IMR-90 (cell line): ENCODE data around the gene SLC9A3. TPM values are rescaled to one million over a fixed set of nuclear protein-coding genes. Genes with fewer than 3 reads are reported as not detected.

ENCODE experiments used
- ATAC-seq: fragments of 200-7000 bp; cut with Tn5 transposase; 2 replicates; pipeline ENCODE4 v1.9.1; 2020; ENCODE audit warnings: low read depth, mild to moderate bottlenecking, moderate library complexity
- BruUV-seq: library from RNA; stranded (reverse); fragments of 400-500 nt; replicated peaks from 2 replicates; lab custom pipeline; 2021; lab: Mats Ljungman, UMichigan
- CTCF ChIA-PET: fragments of 300-600 bp; formaldehyde crosslinking; extraction: SDS; loops from one replicate; lab custom pipeline; 2021; ENCODE audit warnings: antibody characterized with exemption; lab: Yijun Ruan, JAX
- POLR2A ChIA-PET: fragments of 300-600 bp; sonication (Branson Sonifier 250); formaldehyde crosslinking; loops from one replicate; lab custom pipeline; 2022; ENCODE audit warnings: antibody characterized with exemption; ENCODE audit not compliant: unreplicated experiment; lab: Charles Lee
- DNase-seq: peaks from one replicate; pipeline ENCODE4 v3.0.0; 2013
- H2AFZ ChIP-seq: replicated peaks from 2 replicates; pipeline ENCODE3; 2013; ENCODE audit warnings: low read length, mild to moderate bottlenecking; ENCODE audit not compliant: poor library complexity
- H2AK5ac ChIP-seq: 2 replicates; pipeline ENCODE4 v1.6.1; 2013; ENCODE audit warnings: low read depth, low read length, inconsistent platforms
- H2AK9ac ChIP-seq: replicated peaks from 2 replicates; pipeline ENCODE3; 2013; ENCODE audit warnings: mild to moderate bottlenecking, low read depth, low read length, moderate library complexity; ENCODE audit not compliant: poor library complexity
- H2BK120ac ChIP-seq: 2 replicates; pipeline ENCODE4 v1.6.1; 2013; ENCODE audit warnings: low read depth, low read length, inconsistent platforms
- H2BK15ac ChIP-seq: 3 replicates; pipeline ENCODE4 v1.6.1; 2013; ENCODE audit warnings: low read depth, low read length, inconsistent platforms
- H2BK20ac ChIP-seq: 2 replicates; pipeline ENCODE4 v1.6.1; 2013; ENCODE audit warnings: low read depth, mild to moderate bottlenecking, inconsistent platforms, low read length, moderate library complexity
- H2BK5ac ChIP-seq: 2 replicates; pipeline ENCODE4 v1.6.1; 2013; ENCODE audit warnings: mild to moderate bottlenecking, low read depth, low read length, inconsistent platforms; ENCODE audit not compliant: poor library complexity, severe bottlenecking
- H3K14ac ChIP-seq: replicated peaks from 2 replicates; pipeline ENCODE4 v1.6.1; 2013; ENCODE audit warnings: low read depth, low read length, inconsistent platforms
- H3K18ac ChIP-seq: 2 replicates; pipeline ENCODE4 v1.6.1; 2013; ENCODE audit warnings: low read depth, low read length, control low read depth
- H3K23ac ChIP-seq: 2 replicates; pipeline ENCODE4 v1.6.1; 2013; ENCODE audit warnings: low read depth, low read length, inconsistent platforms
- H3K27ac ChIP-seq: 2 replicates; pipeline ENCODE4 v1.5.1; 2013; ENCODE audit warnings: mild to moderate bottlenecking, control low read depth, low read length; ENCODE audit not compliant: insufficient read depth
- H3K27me3 ChIP-seq: 2 replicates; pipeline ENCODE4 v1.6.1; 2013; ENCODE audit warnings: low read length; ENCODE audit not compliant: control insufficient read depth, insufficient read depth
- H3K36me3 ChIP-seq: 2 replicates; pipeline ENCODE4 v1.6.1; 2013; ENCODE audit warnings: low read length, mixed read lengths; ENCODE audit not compliant: control insufficient read depth, insufficient read depth
- H3K4ac ChIP-seq: 2 replicates; pipeline ENCODE4 v1.6.1; 2013; ENCODE audit warnings: low read depth, low read length, inconsistent platforms
- H3K4me1 ChIP-seq: 2 replicates; pipeline ENCODE4 v1.6.1; 2013; ENCODE audit warnings: low read length, mixed read lengths; ENCODE audit not compliant: control insufficient read depth, insufficient read depth
- H3K4me2 ChIP-seq: 2 replicates; pipeline ENCODE4 v1.6.1; 2013; ENCODE audit warnings: low read depth, mild to moderate bottlenecking, control low read depth, low read length, moderate library complexity
- H3K4me3 ChIP-seq: 2 replicates; pipeline ENCODE4 v1.5.1; 2013; ENCODE audit warnings: low read depth, mild to moderate bottlenecking, control low read depth, low read length, moderate library complexity; ENCODE audit not compliant: insufficient read depth
- H3K56ac ChIP-seq: 2 replicates; pipeline ENCODE4 v1.6.1; 2013; ENCODE audit warnings: low read length, inconsistent platforms; ENCODE audit not compliant: insufficient read depth; ENCODE audit errors: extremely low read depth
- H3K79me1 ChIP-seq, 2 experiments: 2 replicates each; pipeline ENCODE4 v1.6.1; 2013; ENCODE audit warnings: low read length in 2 of 2, inconsistent platforms in 1 of 2, low read depth in 1 of 2
- H3K9ac ChIP-seq: 2 replicates; pipeline ENCODE4 v1.6.1; 2013; ENCODE audit warnings: low read depth, low read length, control low read depth
- H3K9me1 ChIP-seq: 2 replicates; pipeline ENCODE4 v1.6.1; 2013; ENCODE audit warnings: low read length, inconsistent platforms; ENCODE audit not compliant: insufficient read depth
- H3K9me3 ChIP-seq: 2 replicates; pipeline ENCODE4 v1.6.1; 2013; ENCODE audit warnings: low read length; ENCODE audit not compliant: control insufficient read depth, insufficient read depth
- H4K20me1 ChIP-seq: 2 replicates; pipeline ENCODE4 v1.6.1; 2013; ENCODE audit warnings: low read length, inconsistent platforms; ENCODE audit not compliant: insufficient read depth
- H4K5ac ChIP-seq: 2 replicates; pipeline ENCODE4 v1.6.1; 2013; ENCODE audit warnings: mild to moderate bottlenecking, low read depth, low read length, control low read depth
- H4K8ac ChIP-seq, 2 experiments: 2 replicates each; pipeline ENCODE4 v1.6.1; 2013; ENCODE audit warnings: low read depth in 2 of 2, low read length in 2 of 2, control low read depth in 1 of 2, inconsistent platforms in 1 of 2
- H4K91ac ChIP-seq: 2 replicates; pipeline ENCODE4 v1.6.1; 2013; ENCODE audit warnings: low read depth, low read length, inconsistent platforms; ENCODE audit not compliant: insufficient read depth
- BHLHE40 ChIP-seq: fragments of 150-350 bp; IDR thresholded peaks from 2 replicates; pipeline ENCODE4 v1.6.1; 2016; ENCODE audit warnings: mild to moderate bottlenecking, low read depth, low read length
- CEBPB ChIP-seq: IDR thresholded peaks from 2 replicates; pipeline ENCODE4 v1.6.1; 2012; ENCODE audit warnings: low read depth, low read length, improper control_type of control experiment
- CHD1 ChIP-seq: IDR thresholded peaks from 2 replicates; pipeline ENCODE4 v1.6.1; 2012; ENCODE audit warnings: low read depth, low read length, improper control_type of control experiment
- FOS ChIP-seq: fragments of 150-350 bp; IDR thresholded peaks from 2 replicates; pipeline ENCODE4 v1.6.1; 2016; ENCODE audit warnings: low read depth, low read length
- MAFK ChIP-seq: IDR thresholded peaks from 2 replicates; pipeline ENCODE4 v1.6.1; 2012; ENCODE audit warnings: low read depth, low read length, improper control_type of control experiment
- MAZ ChIP-seq: IDR thresholded peaks from 2 replicates; pipeline ENCODE4 v1.6.1; 2012; ENCODE audit warnings: low read depth, mild to moderate bottlenecking, low read length, improper control_type of control experiment, moderate library complexity, borderline replicate concordance
- MXI1 ChIP-seq: IDR thresholded peaks from 2 replicates; pipeline ENCODE4 v1.6.1; 2012; ENCODE audit warnings: low read depth, mild to moderate bottlenecking, low read length, moderate library complexity, borderline replicate concordance
- NFE2L2 ChIP-seq: fragments of 150-350 bp; IDR thresholded peaks from 2 replicates; pipeline ENCODE4 v1.6.1; 2016; ENCODE audit warnings: low read depth, mild to moderate bottlenecking, low read length
- POLR2A ChIP-seq: IDR thresholded peaks from 2 replicates; pipeline ENCODE4 v1.6.1; 2012; ENCODE audit warnings: mild to moderate bottlenecking, low read depth, low read length
- RAD21 ChIP-seq: IDR thresholded peaks from 2 replicates; pipeline ENCODE4 v1.6.1; 2012; ENCODE audit warnings: low read length, improper control_type of control experiment
- RCOR1 ChIP-seq: IDR thresholded peaks from 2 replicates; pipeline ENCODE4 v1.6.1; 2012; ENCODE audit warnings: mild to moderate bottlenecking, low read length, improper control_type of control experiment; ENCODE audit not compliant: insufficient replicate concordance
- RFX5 ChIP-seq: IDR thresholded peaks from 2 replicates; pipeline ENCODE4 v1.8.0; 2012; ENCODE audit warnings: low read depth, mild to moderate bottlenecking, low read length, moderate library complexity
- SMC3 ChIP-seq: fragments of 150-350 bp; IDR thresholded peaks from 2 replicates; pipeline ENCODE4 v1.6.1; 2016; ENCODE audit warnings: low read depth, mild to moderate bottlenecking, antibody characterized with exemption, low read length, moderate library complexity
- WGBS, 2 experiments: methylation state at CpG; one replicate each; pipeline versions ENCODE4 v1.1.5 to v1.1.7; 2013; ENCODE audit warnings: missing lambda C conversion rate in 2 of 2; ENCODE audit not compliant: insufficient read length in 1 of 2; ENCODE audit errors: extremely low coverage in 2 of 2; 5-methylcytosine and 5-hydroxymethylcytosine counted together
- dilution Hi-C: fragments of 300-500 bp; cut with HindIII; formaldehyde crosslinking; loops from one replicate; pipeline ENCODE4 v1.14.3; 2018; ENCODE audit warnings: low sequenced_read_pairs; ENCODE audit not compliant: unreplicated experiment
- in situ Hi-C: fragments of 300-500 bp; cut with MboI; formaldehyde crosslinking; loops from 3 replicates; pipeline ENCODE4 v1.14.3; 2019; ENCODE audit warnings: low sequenced_read_pairs, inconsistent platforms, mixed read lengths
- intact Hi-C: fragments of 100-400 bp; cut with micrococcal nuclease; formaldehyde crosslinking; loops from 2 replicates; pipeline ENCODE4 v1.10.0; 2022
- polyA plus RNA-seq, 3 experiments: library from polyadenylated mRNA; depleted of rRNA; stranded (reverse); fragments of >200 nt; gene quantifications; 2 replicates each; pipeline ENCODE4 v1.2.3, GENCODE V29; 2012; ENCODE audit warnings: low replicate concordance in 1 of 3
- total RNA-seq: library from RNA; depleted of rRNA; stranded (reverse); fragments of >200 nt; gene quantifications from 2 replicates; pipeline ENCODE4 v1.2.3, GENCODE V29; 2012
- TF ChIP-seq, protein P1 (sequence below): conservative IDR thresholded peaks from 2 replicates; pipeline ENCODE4 v1.5.1; 2012; ENCODE audit warnings: mild to moderate bottlenecking, low read depth, low read length, improper control_type of control experiment
- TF ChIP-seq, protein P2 (sequence below): fragments of 150-350 bp; IDR thresholded peaks from 2 replicates; pipeline ENCODE4 v1.6.1; 2017; ENCODE audit warnings: mild to moderate bottlenecking, antibody characterized with exemption, low read length, low read depth

Gene SLC9A3
- total and polyA plus RNA-seq, 2 of the 4 experiments (the other 2 are of a cell fraction) = 0.72 to 1.5 TPM

DNA sequence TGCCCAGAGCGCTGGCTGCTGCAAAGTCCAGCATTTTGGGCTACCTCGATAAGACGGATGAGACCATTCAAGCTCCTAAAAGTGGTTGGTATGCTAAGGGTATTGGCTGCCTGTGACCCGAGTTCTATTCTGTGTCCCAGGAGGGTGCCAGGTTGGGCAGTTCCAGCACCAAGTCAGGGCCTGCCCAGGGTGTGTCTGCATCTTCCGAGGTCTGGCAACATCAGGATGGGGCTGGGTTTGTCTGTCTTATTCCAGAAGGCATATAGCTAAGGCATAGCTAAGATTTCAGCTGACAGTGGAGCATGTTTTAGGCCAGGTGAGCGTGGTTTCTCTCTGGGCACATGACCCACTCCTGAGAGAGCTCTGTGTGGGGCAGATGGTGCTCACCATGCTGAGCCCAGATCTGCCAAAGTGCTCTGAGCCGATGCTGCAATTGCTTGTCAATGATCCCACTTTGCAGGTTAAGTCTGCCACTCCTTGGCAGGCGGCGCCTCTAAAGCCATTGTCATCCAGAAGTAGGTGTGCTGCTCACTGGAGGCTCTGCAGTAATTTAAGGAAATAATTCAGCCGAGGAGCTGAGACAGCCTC, 7.8 kb downstream of the SLC9A3 start:
- no peak for DNase-seq
- Histone ChIP-seq H3K23ac (no peak overlapping the region), H2BK20ac (no peak overlapping the region), H3K18ac (no peak overlapping the region), H4K91ac (no peak overlapping the region), H3K9me1 (no peaks in the 10 kb centered on the region), H2AK5ac (no peak overlapping the region), H3K27me3 (peaks cover 60% of the 10 kb centered on the region), H3K36me3 (no peaks in the 10 kb centered on the region), H3K9ac (no peak overlapping the region), H3K79me1 (no peaks in the 10 kb centered on the region), H3K4me2 (no peak overlapping the region), H2BK120ac (no peak overlapping the region), H2AK9ac (no peak overlapping the region), H3K27ac (no peak overlapping the region), H2BK15ac (no peak overlapping the region), H4K5ac (no peak overlapping the region), H2BK5ac (no peak overlapping the region), H4K20me1 (no peaks in the 10 kb centered on the region), H3K4ac (no peak overlapping the region), H2AFZ (no peak overlapping the region), H3K4me1 (no peaks in the 10 kb centered on the region), H3K9me3 (no peaks in the 10 kb centered on the region), H3K14ac (no peak overlapping the region), H4K8ac (no peak overlapping the region), H3K4me3 (no peak overlapping the region), H3K56ac (no peak overlapping the region)
- 75% methylated on average over 2 of the region's 10 CpGs; no CpG with 5 or more reads in 1 of the 2 experiments for WGBS, 2 experiments
- ATAC-seq = no peak
- no TSS peak for BruUV-seq
- TF ChIP-seq CHD1 (no peak), MAFK (no peak), FOS (no peak), NFE2L2 (no peak), RFX5 (no peak), RAD21 (no peak), SMC3 (no peak), RCOR1 (no peak), CEBPB (no peak), MXI1 (no peak), MAZ (no peak), POLR2A (no peak), BHLHE40 (no peak)
- TF ChIP-seq, protein P1, sequence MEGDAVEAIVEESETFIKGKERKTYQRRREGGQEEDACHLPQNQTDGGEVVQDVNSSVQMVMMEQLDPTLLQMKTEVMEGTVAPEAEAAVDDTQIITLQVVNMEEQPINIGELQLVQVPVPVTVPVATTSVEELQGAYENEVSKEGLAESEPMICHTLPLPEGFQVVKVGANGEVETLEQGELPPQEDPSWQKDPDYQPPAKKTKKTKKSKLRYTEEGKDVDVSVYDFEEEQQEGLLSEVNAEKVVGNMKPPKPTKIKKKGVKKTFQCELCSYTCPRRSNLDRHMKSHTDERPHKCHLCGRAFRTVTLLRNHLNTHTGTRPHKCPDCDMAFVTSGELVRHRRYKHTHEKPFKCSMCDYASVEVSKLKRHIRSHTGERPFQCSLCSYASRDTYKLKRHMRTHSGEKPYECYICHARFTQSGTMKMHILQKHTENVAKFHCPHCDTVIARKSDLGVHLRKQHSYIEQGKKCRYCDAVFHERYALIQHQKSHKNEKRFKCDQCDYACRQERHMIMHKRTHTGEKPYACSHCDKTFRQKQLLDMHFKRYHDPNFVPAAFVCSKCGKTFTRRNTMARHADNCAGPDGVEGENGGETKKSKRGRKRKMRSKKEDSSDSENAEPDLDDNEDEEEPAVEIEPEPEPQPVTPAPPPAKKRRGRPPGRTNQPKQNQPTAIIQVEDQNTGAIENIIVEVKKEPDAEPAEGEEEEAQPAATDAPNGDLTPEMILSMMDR = no peak
- TF ChIP-seq, protein P2, sequence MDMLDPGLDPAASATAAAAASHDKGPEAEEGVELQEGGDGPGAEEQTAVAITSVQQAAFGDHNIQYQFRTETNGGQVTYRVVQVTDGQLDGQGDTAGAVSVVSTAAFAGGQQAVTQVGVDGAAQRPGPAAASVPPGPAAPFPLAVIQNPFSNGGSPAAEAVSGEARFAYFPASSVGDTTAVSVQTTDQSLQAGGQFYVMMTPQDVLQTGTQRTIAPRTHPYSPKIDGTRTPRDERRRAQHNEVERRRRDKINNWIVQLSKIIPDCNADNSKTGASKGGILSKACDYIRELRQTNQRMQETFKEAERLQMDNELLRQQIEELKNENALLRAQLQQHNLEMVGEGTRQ = no peak
- POLR2A ChIA-PET = no interaction called here
- in situ Hi-C loops (no loop called here), dilution Hi-C loops (no loop called here), intact Hi-C loops (no loop called here)
- CTCF ChIA-PET = no interaction called here
